ENCODE data around the gene ATP2C2. TPM values are rescaled to one million over a fixed set of nuclear protein-coding genes. Genes with fewer than 3 reads are reported as not detected.
"Not testable (repeated sequence)": the region's sequence is repeated elsewhere in the genome, so short reads cannot be mapped to it uniquely, and the experiment has no call there.

ATP2C2 gene
- total RNA-seq, 2 donors from 2014 or later = 0.07 TPM; not detected in 1

- ATAC-seq (replicated peaks in 1 of 2) = no peak
- H3K27me3 Mint-ChIP-seq (ENCODE audit: low read depth) = peaks cover 27% of the 10 kb centered on the region
- peaks cover 0 to 2% of the 10 kb centered on the region in 2 donors for H3K9me3 Mint-ChIP-seq
- no peak overlapping the region for H3K4me3 Mint-ChIP-seq
- no peaks in the 10 kb centered on the region for H3K36me3 Mint-ChIP-seq (ENCODE audit: insufficient read depth in 2 of 2)
- no peak for DNase-seq
- no peak overlapping the region for H3K27ac Mint-ChIP-seq
- no peaks in the 10 kb centered on the region for H3K4me1 Mint-ChIP-seq (ENCODE audit: low read depth)
These were observed 28.8 kb downstream of the ATP2C2 start for GRCh38 chr16:84397090-84397489.

GRCh38 chr16:84398701-84399100 lies 30.4 kb downstream of the ATP2C2 start:
- no peak for ATAC-seq (replicated peaks in 1 of 2)
- DNase-seq = no peak
- peaks cover 0 to 2% of the 10 kb centered on the region in 2 donors for H3K9me3 Mint-ChIP-seq
- H3K27ac Mint-ChIP-seq = no peak overlapping the region
- H3K4me3 Mint-ChIP-seq = no peak overlapping the region
- H3K27me3 Mint-ChIP-seq (ENCODE audit: low read depth) = peaks cover 27% of the 10 kb centered on the region
- H3K4me1 Mint-ChIP-seq (ENCODE audit: low read depth) = no peaks in the 10 kb centered on the region
- H3K36me3 Mint-ChIP-seq (ENCODE audit: insufficient read depth in 2 of 2) = no peaks in the 10 kb centered on the region

- not testable (repeated sequence) for H3K4me3 Mint-ChIP-seq; H3K9me3 Mint-ChIP-seq; DNase-seq; ATAC-seq (replicated peaks in 1 of 2); H3K4me1 Mint-ChIP-seq (ENCODE audit: low read depth); H3K36me3 Mint-ChIP-seq (ENCODE audit: insufficient read depth in 2 of 2); H3K27ac Mint-ChIP-seq
- peaks cover 20% of the 10 kb centered on the region for H3K27me3 Mint-ChIP-seq (ENCODE audit: low read depth)
These were observed 31.6 kb downstream of the ATP2C2 start for GRCh38 chr16:84399912-84400311.

GRCh38 chr16:84403435-84403834 lies 35.1 kb downstream of the ATP2C2 start:
- H3K9me3 Mint-ChIP-seq; DNase-seq; H3K36me3 Mint-ChIP-seq (ENCODE audit: insufficient read depth in 2 of 2); H3K4me3 Mint-ChIP-seq; ATAC-seq (replicated peaks in 1 of 2); H3K4me1 Mint-ChIP-seq (ENCODE audit: low read depth); H3K27ac Mint-ChIP-seq: not testable (repeated sequence)
- peaks cover 18% of the 10 kb centered on the region for H3K27me3 Mint-ChIP-seq (ENCODE audit: low read depth)

GRCh38 chr16:84404324-84404723 lies 36.0 kb downstream of the ATP2C2 start:
- peaks cover 18% of the 10 kb centered on the region for H3K27me3 Mint-ChIP-seq (ENCODE audit: low read depth)
- no peak overlapping the region for H3K4me3 Mint-ChIP-seq
- H3K36me3 Mint-ChIP-seq (ENCODE audit: insufficient read depth in 2 of 2) = no peaks in the 10 kb centered on the region

GRCh38 chr16:84404936-84405639 lies 36.8 kb downstream of the ATP2C2 start:
- ATAC-seq (replicated peaks in 1 of 2) = no peak

More at GRCh38 chr16:84404324-84404723, 36.0 kb downstream of the ATP2C2 start:
- no peak for DNase-seq
- Mint-ChIP-seq H3K4me1 (ENCODE audit: low read depth) (no peaks in the 10 kb centered on the region), H3K27ac (no peak overlapping the region), H3K9me3 (peaks cover 0 to 2% of the 10 kb centered on the region in 2 donors)
- ATAC-seq (replicated peaks in 1 of 2) = no peak

GRCh38 chr16:84406006-84406963 lies 37.9 kb downstream of the ATP2C2 start:
- H3K36me3 Mint-ChIP-seq (ENCODE audit: insufficient read depth in 2 of 2) = no peaks in the 10 kb centered on the region
- no peaks in the 10 kb centered on the region for H3K9me3 Mint-ChIP-seq
- DNase-seq (no peak), ATAC-seq (replicated peaks in 1 of 2) (no peak)
- peaks cover 12% of the 10 kb centered on the region for H3K27me3 Mint-ChIP-seq (ENCODE audit: low read depth)
- no peak overlapping the region for H3K4me3 Mint-ChIP-seq
- no peaks in the 10 kb centered on the region for H3K4me1 Mint-ChIP-seq (ENCODE audit: low read depth)
- H3K27ac Mint-ChIP-seq = no peak overlapping the region

More at GRCh38 chr16:84404936-84405639, 36.8 kb downstream of the ATP2C2 start:
- no peak overlapping the region for H3K4me3 Mint-ChIP-seq
- H3K4me1 Mint-ChIP-seq (ENCODE audit: low read depth) = no peaks in the 10 kb centered on the region
- peaks cover 0 to under 1% of the 10 kb centered on the region in 2 donors for H3K9me3 Mint-ChIP-seq
- no peak for DNase-seq
- H3K27ac Mint-ChIP-seq = no peak overlapping the region
- H3K27me3 Mint-ChIP-seq (ENCODE audit: low read depth) = peaks cover 18% of the 10 kb centered on the region
- no peaks in the 10 kb centered on the region for H3K36me3 Mint-ChIP-seq (ENCODE audit: insufficient read depth in 2 of 2)

GRCh38 chr16:84407588-84408313 lies 39.4 kb downstream of the ATP2C2 start:
- H3K27me3 Mint-ChIP-seq (ENCODE audit: low read depth) = peaks cover 12% of the 10 kb centered on the region
- H3K9me3 Mint-ChIP-seq = no peaks in the 10 kb centered on the region
- ATAC-seq (replicated peaks in 1 of 2) (no peak), DNase-seq (no peak)
- no peaks in the 10 kb centered on the region for H3K36me3 Mint-ChIP-seq (ENCODE audit: insufficient read depth in 2 of 2)
- no peak overlapping the region for H3K4me3 Mint-ChIP-seq
- no peak overlapping the region for H3K27ac Mint-ChIP-seq
- no peaks in the 10 kb centered on the region for H3K4me1 Mint-ChIP-seq (ENCODE audit: low read depth)

- H3K27me3 Mint-ChIP-seq (ENCODE audit: low read depth) = peaks cover 12% of the 10 kb centered on the region
These were observed 40.0 kb downstream of the ATP2C2 start for GRCh38 chr16:84408314-84408690.

GRCh38 chr16:84408856-84409255 lies 40.5 kb downstream of the ATP2C2 start:
- no peaks in the 10 kb centered on the region for H3K36me3 Mint-ChIP-seq (ENCODE audit: insufficient read depth in 2 of 2)
- DNase-seq = no peak
- no peak overlapping the region for H3K27ac Mint-ChIP-seq
- no peaks in the 10 kb centered on the region for H3K9me3 Mint-ChIP-seq
- ATAC-seq (replicated peaks in 1 of 2) = no peak
- no peak overlapping the region for H3K4me3 Mint-ChIP-seq
- no peaks in the 10 kb centered on the region for H3K4me1 Mint-ChIP-seq (ENCODE audit: low read depth)
- H3K27me3 Mint-ChIP-seq (ENCODE audit: low read depth) = peaks cover 12% of the 10 kb centered on the region

More at GRCh38 chr16:84408314-84408690, 40.0 kb downstream of the ATP2C2 start:
- Mint-ChIP-seq H3K36me3 (ENCODE audit: insufficient read depth in 2 of 2) (no peaks in the 10 kb centered on the region), H3K4me1 (ENCODE audit: low read depth) (no peaks in the 10 kb centered on the region), H3K4me3 (no peak overlapping the region), H3K9me3 (no peaks in the 10 kb centered on the region), H3K27ac (no peak overlapping the region)
- DNase-seq (no peak), ATAC-seq (replicated peaks in 1 of 2) (no peak)

GRCh38 chr16:84410361-84411138 lies 42.2 kb downstream of the ATP2C2 start:
- no peak for DNase-seq
- Mint-ChIP-seq H3K27ac (no peak overlapping the region), H3K4me3 (no peak overlapping the region), H3K9me3 (no peaks in the 10 kb centered on the region), H3K36me3 (ENCODE audit: insufficient read depth in 2 of 2) (no peaks in the 10 kb centered on the region), H3K4me1 (ENCODE audit: low read depth) (no peaks in the 10 kb centered on the region), H3K27me3 (ENCODE audit: low read depth) (peaks cover 16% of the 10 kb centered on the region)
- ATAC-seq (replicated peaks in 1 of 2) = no peak

- Mint-ChIP-seq H3K4me1 (ENCODE audit: low read depth) (no peaks in the 10 kb centered on the region), H3K9me3 (no peaks in the 10 kb centered on the region), H3K27me3 (ENCODE audit: low read depth) (peaks cover 13% of the 10 kb centered on the region), H3K4me3 (no peak overlapping the region), H3K27ac (no peak overlapping the region), H3K36me3 (ENCODE audit: insufficient read depth in 2 of 2) (no peaks in the 10 kb centered on the region)
- DNase-seq = no peak
- ATAC-seq (replicated peaks in 1 of 2) = no peak
These were observed 43.4 kb downstream of the ATP2C2 start for GRCh38 chr16:84411768-84412167.
